ENCODE data around the gene C2. TPM values are rescaled to one million over a fixed set of nuclear protein-coding genes. Genes with fewer than 3 reads are reported as not detected.

C2 gene
- polyA plus RNA-seq, 6 donors from 2014 or later = 0.31 TPM; not detected in 5

DNA sequence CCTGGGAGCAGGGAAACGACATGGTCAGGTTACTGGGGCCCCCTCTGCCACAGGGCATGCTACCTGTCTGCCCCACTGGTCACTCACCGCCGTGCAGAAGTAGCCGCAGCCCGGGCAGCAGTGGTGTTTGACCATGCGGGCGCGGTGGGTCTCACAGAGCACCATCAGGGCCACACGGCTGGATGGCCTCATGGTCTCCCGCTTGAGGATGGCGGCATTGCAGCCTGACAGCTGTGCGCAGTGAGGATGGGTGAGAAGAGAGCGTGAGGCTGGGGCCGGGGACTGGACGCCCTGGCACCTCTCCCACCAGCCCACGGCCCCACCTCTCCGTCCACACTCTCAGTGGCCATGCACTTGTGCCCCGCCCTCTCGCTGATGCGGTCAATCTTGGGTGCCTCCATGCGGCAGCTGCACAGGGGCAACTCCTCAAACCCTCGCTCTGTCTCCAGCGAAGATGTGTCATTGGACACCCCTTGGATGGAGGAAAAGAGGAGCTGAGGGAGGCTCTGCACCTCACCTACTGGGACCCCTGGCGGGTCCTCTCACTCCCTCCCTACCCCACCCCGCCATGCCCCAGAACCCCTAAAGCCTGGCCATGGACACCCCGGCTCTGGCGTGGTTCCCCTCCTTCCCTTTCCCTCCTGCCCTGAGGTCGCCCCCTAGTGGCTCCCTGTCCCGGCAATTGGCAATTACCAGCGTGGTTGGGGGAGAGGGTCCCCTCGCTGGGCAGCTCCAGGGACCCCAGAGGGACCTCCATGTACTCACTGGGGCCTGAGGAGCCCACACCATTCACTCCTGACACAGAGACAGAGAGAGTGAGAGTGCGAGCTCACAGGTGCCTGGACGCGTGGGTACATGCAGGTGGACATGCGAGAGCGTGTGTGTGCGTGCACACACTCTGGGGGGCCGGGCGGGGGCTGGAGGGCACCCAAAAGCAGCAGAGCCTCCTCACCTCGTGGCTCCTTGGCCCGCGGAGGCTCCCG lies 39.0 kb upstream of the C2 start:
- H3K36me3 Mint-ChIP-seq = peaks cover 15% of the 10 kb centered on the region in 2 donors
- peak in 1 of 2 donors; percentile 52 for ATAC-seq (ENCODE audit: low read depth in 2 of 2)
- peak overlapping the region in 1 of 6 donors; percentile 66 for H3K27ac Mint-ChIP-seq
- no peak overlapping the region for H3K4me3 Mint-ChIP-seq
- H3K9me3 Mint-ChIP-seq = no peaks in the 10 kb centered on the region
- DNase-seq = peak; percentile 42
- H3K27me3 Mint-ChIP-seq = no peaks in the 10 kb centered on the region
- peaks cover 6 to 14% (median 8%) of the 10 kb centered on the region in 3 donors for H3K4me1 Mint-ChIP-seq

DNA sequence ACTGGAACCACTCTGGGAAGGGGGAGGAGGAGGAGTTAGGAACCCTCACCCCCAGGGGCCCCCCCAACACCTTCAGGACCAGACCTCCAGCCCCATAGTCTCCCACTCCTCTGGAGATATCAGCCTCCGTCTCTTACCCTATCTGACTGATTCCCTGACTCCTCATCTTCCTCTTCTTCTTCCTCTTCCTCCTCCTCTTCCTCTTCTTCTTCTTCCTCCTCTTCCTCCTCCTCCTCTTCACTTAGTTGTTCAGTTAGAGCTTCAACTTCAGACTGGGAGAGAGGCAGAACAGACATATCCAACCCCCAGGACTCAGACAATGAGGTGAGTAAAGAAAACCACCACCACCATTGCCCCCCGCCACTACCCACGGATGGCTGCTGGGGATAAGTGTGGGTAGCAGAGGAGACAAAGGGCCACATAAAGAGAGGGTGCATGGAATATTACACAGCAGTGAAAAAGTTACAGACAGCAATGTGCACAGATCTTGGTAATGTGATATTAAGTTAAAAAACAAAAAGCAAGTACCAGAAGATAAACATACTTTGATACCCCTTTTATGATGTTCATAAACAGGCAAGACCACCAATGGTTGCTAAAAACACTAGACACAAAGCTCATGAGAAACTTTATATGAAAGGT lies 38.1 kb upstream of the C2 start:
- H3K9me3 Mint-ChIP-seq = no peaks in the 10 kb centered on the region
- no peak for ATAC-seq (ENCODE audit: low read depth in 2 of 2)
- peak overlapping the region in 2 of 6 donors; percentile 27 to 65 for H3K27ac Mint-ChIP-seq
- no peaks in the 10 kb centered on the region for H3K27me3 Mint-ChIP-seq
- H3K36me3 Mint-ChIP-seq = peaks cover 15 to 16% of the 10 kb centered on the region in 2 donors
- no peak for DNase-seq
- H3K4me1 Mint-ChIP-seq = peaks cover 6 to 14% (median 8%) of the 10 kb centered on the region in 3 donors
- no peak overlapping the region for H3K4me3 Mint-ChIP-seq

DNA sequence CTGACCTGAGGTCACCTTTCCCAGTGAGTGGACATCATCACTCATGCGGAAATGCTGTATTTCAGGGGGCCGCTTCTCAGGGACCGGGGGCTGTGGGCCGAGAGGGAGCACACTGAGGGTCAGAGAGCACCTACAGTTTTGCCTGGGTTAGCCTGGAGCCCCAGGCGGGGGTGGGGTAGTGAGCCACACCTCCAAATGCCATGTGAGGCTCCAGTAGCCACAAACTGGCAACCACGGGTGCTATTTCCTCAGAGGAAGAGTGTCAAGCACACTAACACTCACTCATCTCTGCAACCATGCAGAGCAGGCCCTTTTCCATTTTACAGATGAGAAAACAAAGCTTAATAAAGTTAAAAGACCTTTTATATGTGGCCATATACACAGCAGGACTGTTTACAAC lies 34.7 kb upstream of the C2 start:
- H3K36me3 Mint-ChIP-seq = peaks cover 5 to 7% of the 10 kb centered on the region in 2 donors
- ATAC-seq (ENCODE audit: low read depth in 2 of 2) = no peak
- no peaks in the 10 kb centered on the region for H3K27me3 Mint-ChIP-seq
- DNase-seq = no peak
- no peaks in the 10 kb centered on the region for H3K9me3 Mint-ChIP-seq
- H3K4me3 Mint-ChIP-seq = peak overlapping the region in 1 of 8 donors; percentile 44
- H3K27ac Mint-ChIP-seq = no peak overlapping the region
- H3K4me1 Mint-ChIP-seq = peaks cover 11 to 28% (median 13%) of the 10 kb centered on the region in 3 donors

DNA sequence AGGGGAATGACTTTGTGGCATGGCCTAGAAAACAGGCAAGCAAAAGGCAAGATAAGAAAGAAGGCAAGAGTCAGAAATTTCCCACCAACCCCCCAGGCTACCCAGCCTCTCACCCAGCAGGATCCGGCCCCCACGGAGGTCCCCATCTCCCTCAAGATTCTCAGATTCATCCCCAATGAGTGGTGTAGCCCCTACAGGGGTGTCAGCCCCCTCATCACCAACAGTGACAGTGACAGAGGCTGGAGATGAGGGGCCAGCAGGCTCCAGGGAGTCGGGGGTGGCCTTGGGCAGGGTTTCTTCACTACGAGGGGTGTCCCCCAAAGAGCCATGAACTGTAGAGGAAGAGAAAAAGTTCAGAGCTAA lies 31.0 kb upstream of the C2 start:
- no peak for DNase-seq
- Mint-ChIP-seq H3K4me3 (peak overlapping the region; percentile 82 to 93 (median 86)), H3K4me1 (peaks cover 25 to 35% (median 29%) of the 10 kb centered on the region in 3 donors), H3K27ac (peak overlapping the region; percentile 87 to 95 (median 92)), H3K9me3 (no peaks in the 10 kb centered on the region), H3K36me3 (peaks cover 0 to 5% of the 10 kb centered on the region in 2 donors), H3K27me3 (no peaks in the 10 kb centered on the region)
- ATAC-seq (ENCODE audit: low read depth in 2 of 2) = no peak

DNA sequence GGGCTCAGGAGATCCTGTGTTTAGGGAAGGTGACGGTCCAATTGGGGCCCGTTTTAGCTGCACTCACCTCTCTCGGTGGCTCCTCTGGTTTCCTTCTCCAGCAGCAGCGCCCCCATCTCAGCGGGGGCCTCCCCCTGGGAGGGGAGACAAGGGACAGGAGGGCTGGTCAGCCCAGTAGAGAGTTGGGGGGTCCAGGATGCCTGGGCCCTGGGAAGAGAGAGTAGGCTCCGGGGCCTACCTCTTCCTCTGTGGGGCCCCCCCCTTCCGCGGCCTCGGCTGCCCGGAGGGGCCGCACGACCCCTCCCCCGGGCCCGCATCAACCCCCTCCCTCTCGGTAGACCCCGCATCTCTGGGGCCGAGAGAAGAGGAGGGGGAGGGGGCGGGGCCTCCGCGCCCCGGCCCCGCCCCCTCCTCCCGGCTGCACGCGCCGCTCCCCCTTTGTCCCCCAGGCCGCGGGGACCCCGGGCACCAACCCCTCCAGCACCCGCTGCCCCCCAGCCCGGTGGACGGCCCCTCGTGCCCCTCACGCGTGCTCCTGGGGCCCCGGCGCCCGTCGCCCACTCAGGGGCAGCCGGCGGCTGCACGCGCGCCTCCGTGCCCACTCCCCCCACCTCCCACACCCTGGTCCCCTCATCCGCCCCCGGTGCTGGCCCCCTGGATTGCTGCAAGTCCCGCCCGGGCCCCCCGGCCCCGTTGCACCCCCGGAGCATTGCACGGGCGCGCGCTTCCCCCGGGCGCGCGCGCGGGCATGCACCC lies 30.5 kb upstream of the C2 start:
- Mint-ChIP-seq H3K9me3 (no peaks in the 10 kb centered on the region), H3K4me1 (peaks cover 25 to 35% (median 29%) of the 10 kb centered on the region in 3 donors), H3K36me3 (peaks cover 0 to 5% of the 10 kb centered on the region in 2 donors)

DNA sequence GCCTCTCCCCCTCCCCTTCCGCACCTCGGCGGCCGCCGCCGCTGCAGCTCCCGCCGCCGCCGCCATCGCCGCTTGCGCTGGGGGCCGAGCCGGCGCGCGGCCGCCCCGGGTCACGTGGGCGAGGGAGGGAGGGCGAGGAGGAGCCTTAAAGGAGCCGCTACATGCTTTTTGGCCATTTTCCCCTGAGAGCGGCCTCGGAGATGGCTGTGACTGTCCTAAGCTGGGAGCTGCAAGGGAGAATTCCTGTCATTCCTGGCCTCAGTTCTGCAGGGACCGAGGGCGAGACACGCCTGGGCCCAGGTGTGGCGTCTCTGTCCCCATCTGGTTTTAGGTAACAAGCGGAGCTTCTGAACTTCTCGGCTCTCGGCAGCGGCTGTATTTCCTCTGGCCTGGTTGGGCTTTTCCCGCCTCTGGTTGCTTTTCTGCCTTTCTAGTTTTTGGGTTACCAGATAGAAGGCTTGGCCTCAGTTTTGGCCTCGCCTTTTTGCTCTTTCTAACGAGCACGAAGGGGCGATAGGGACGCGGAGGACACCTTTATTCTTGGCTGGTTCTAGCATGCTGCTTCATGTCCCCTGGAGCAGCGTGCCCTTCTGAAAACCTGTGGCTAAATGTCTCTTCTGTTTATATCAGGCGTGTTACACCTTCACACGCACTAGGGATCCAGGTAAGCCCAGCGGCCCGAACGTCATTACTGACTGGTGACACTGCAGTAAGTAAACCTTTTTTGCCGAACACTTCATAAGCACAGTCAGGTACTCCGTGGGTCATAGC lies 29.7 kb upstream of the C2 start, which contains the start of gene EHMT2:
Gene EHMT2 (minus strand): TSS at position 87 of the 771 bp plus-strand sequence. CDS start 21 bp downstream, at position 66.
- peaks cover 0 to 5% of the 10 kb centered on the region in 2 donors for H3K36me3 Mint-ChIP-seq
- ATAC-seq (ENCODE audit: low read depth in 2 of 2) (peak; percentile 60 to 64), DNase-seq (peak; percentile 84)
- H3K4me3 Mint-ChIP-seq = peak within 1 kb of the TSS; percentile 93 to 99 (median 98)
- H3K27me3 Mint-ChIP-seq = no peaks in the 10 kb centered on the region
- no peaks in the 10 kb centered on the region for H3K9me3 Mint-ChIP-seq
- H3K27ac Mint-ChIP-seq = peak within 1 kb of the TSS; percentile 89 to 97 (median 95)
- H3K4me1 Mint-ChIP-seq = peaks cover 30 to 42% (median 34%) of the 10 kb centered on the region in 3 donors

More for the DNA sequence above, 30.5 kb upstream of the C2 start:
- no peak for ATAC-seq (ENCODE audit: low read depth in 2 of 2)
- H3K27me3 Mint-ChIP-seq = no peaks in the 10 kb centered on the region
- no peak for DNase-seq
- H3K27ac Mint-ChIP-seq = peak overlapping the region in 5 of 6 donors; percentile 87 to 95 (median 91)
- H3K4me3 Mint-ChIP-seq = peak overlapping the region; percentile 84 to 99 (median 92)

DNA sequence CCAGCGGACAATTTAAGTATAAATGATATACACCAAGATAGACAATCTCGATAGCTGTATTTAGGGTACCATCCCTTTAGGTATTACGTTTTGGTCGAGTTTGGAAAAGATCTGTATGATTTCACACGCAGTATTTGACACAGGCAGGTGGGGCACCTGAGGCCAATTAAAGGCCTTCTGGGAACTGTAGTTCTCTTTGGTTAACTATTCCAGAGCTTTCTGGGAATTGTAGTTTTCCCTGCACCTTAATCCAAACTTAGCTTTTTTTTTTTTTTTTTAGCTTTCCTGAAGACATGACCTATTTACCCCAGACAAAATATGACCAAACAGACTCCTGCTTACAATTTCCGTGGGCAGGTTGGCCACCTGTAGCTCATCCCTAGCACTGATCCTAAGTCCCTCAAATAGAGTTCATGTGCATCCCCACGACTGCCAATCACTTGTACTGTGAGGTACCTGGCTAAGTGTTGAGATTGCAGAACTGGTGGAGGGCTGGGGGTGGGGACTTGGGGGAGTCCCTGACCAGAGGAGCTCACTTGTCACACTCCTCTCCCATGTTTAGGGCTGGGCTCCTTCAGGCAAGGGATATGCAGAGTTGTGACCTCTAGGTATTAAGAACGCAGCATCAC lies 29.0 kb upstream of the C2 start:
- Mint-ChIP-seq H3K4me3 (peak overlapping the region; percentile 93 to 99 (median 98)), H3K4me1 (peaks cover 34 to 47% (median 40%) of the 10 kb centered on the region in 3 donors), H3K36me3 (peaks cover 0 to 2% of the 10 kb centered on the region in 2 donors), H3K9me3 (no peaks in the 10 kb centered on the region), H3K27ac (peak overlapping the region; percentile 47 to 97 (median 95)), H3K27me3 (no peaks in the 10 kb centered on the region)
- ATAC-seq (ENCODE audit: low read depth in 2 of 2) (peak; percentile 14 to 28), DNase-seq (peak; percentile 44)

DNA sequence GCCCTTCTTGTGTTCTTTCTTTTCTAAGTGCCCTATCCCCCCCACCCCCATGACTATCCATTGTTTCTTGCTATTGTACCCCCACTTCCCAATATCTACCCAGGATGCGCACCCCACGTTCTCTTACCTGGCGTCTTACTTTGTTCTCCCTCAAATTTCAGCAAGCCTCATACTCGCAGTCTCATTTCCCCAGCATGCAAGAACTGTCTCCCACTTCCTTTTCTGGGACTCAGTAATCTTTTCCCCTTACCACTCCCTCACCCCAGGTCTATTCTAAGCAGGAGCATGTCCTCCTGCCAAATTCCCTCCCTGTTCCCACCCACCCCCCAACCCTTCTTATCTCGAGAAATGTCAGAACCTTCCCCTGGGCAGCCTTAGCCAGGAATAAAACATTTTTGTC lies 28.3 kb upstream of the C2 start:
- Mint-ChIP-seq H3K36me3 (no peaks in the 10 kb centered on the region), H3K27me3 (no peaks in the 10 kb centered on the region), H3K4me1 (peaks cover 34 to 47% (median 41%) of the 10 kb centered on the region in 3 donors), H3K9me3 (no peaks in the 10 kb centered on the region), H3K4me3 (peak overlapping the region in 7 of 8 donors; percentile 65 to 99 (median 97)), H3K27ac (peak overlapping the region in 5 of 6 donors; percentile 33 to 94 (median 73))
- ATAC-seq (ENCODE audit: low read depth in 2 of 2) (no peak), DNase-seq (no peak)

DNA sequence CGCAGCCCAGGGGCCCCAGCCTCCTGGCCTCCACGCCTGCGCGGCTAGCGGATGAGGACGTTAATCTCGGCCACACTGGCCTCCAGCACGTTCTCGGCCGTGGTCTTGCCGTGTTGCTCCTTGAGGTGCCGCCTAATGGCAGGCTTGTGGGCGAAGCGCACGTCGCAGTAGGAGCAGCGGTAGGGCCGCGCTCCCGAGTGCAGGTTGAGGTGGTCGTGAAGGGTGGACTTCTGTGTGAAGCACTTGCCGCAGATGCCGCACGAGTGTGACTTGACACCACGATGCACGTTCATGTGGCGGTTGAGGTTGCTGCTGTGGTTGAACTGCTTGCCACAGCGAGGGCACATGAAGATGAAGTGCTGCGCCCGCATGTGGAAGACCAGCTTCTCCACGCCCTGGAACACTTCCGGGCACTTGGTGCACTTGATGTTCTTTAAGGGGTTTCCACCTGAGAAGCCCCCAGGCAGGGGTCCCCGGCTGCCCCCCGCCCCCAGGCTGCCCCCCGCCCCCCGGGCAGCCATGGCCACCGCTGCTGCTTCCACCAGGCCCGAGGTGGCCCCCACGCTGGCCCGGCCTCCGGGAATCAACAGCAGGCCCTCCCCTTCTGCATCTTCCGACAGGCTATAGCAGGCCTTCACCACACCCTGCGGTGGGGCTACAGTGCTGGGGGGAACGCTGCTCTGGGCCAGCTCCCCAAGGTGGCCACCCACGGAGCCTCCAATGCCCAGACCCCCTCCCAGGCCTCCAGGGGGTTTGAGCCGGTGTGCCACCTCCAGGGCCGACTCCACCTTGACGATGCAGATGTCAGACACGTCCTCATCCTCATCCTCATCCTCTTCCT lies 27.4 kb upstream of the C2 start:
- Mint-ChIP-seq H3K9me3 (no peaks in the 10 kb centered on the region), H3K27me3 (no peaks in the 10 kb centered on the region), H3K4me1 (peaks cover 34 to 47% (median 41%) of the 10 kb centered on the region in 3 donors), H3K36me3 (no peaks in the 10 kb centered on the region), H3K27ac (peak overlapping the region in 3 of 6 donors; percentile 10 to 88 (median 85)), H3K4me3 (peak overlapping the region; percentile 22 to 99 (median 83))
- DNase-seq (no peak), ATAC-seq (ENCODE audit: low read depth in 2 of 2) (no peak)

DNA sequence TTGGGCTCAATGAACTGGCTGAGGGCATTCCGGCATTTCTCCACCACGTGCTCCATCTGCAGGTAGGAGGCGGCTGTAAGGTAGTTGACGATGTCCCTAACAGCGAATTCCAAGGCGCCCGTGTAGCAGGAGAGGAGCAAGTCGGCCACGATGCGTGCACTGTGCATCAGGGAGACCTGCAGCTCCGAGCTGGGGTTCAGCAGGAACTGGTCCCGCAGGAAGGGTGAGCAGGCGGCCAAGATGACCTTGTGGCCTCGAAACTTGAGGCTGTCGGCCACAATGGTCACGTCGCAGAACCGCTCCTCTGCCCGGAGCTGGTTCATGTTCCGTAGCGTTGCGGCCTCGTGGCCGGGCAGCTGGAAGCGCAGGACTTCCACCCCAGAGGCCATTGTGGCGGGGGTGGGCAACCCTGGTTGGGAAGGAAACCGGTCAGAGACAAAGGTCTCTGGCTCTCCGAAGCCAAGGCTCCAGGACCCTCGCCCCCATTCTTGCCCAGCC lies 26.6 kb upstream of the C2 start:
- no peaks in the 10 kb centered on the region for H3K36me3 Mint-ChIP-seq
- no peaks in the 10 kb centered on the region for H3K9me3 Mint-ChIP-seq
- peak overlapping the region; percentile 70 to 99 (median 80) for H3K4me3 Mint-ChIP-seq
- no peak for ATAC-seq (ENCODE audit: low read depth in 2 of 2)
- peak overlapping the region in 1 of 6 donors; percentile 82 for H3K27ac Mint-ChIP-seq
- H3K27me3 Mint-ChIP-seq = peaks cover 0 to under 1% (median under 1%) of the 10 kb centered on the region in 3 donors
- no peak for DNase-seq
- H3K4me1 Mint-ChIP-seq = peaks cover 28 to 42% (median 41%) of the 10 kb centered on the region in 3 donors

DNA sequence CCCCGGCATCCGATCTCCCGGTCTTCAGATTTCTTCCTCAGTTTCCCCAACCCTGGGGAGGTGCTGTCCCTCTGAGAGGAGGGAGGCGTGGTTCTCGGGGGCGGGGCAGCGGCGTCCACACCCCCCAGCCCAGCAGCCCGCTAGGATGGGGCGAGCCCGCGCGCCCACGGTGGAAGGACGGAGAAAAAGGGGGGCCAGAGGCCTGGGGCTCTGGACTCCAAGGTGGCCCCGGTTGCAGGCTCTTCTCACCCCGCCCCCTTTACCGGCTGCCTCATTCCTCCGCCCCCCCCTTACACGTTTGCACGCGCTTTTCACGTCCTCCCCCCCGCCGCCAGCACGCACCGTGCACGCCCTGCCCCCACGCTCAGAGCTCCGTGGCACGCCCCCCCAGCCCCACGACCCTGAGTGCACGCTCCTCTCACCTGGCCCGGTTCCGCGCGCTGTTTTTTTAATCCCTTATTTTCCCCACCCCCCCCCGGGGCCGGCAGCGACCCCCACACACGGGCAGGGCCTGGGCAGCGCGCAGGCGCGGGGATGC lies 26.0 kb upstream of the C2 start:
- H3K4me3 Mint-ChIP-seq = peak overlapping the region; percentile 70 to 99 (median 80)
- no peaks in the 10 kb centered on the region for H3K9me3 Mint-ChIP-seq
- no peaks in the 10 kb centered on the region for H3K36me3 Mint-ChIP-seq
- H3K27ac Mint-ChIP-seq = peak overlapping the region in 4 of 6 donors; percentile 38 to 88 (median 66)
- DNase-seq = peak; percentile 65
- H3K4me1 Mint-ChIP-seq = peaks cover 27 to 37% (median 36%) of the 10 kb centered on the region in 3 donors
- H3K27me3 Mint-ChIP-seq = peaks cover 0 to 6% (median 5%) of the 10 kb centered on the region in 3 donors
- peak; percentile 29 to 40 for ATAC-seq (ENCODE audit: low read depth in 2 of 2)

Data from naive B cell (primary cell).